ENCODE results near the gene MCL1.
"Not testable (repeated sequence)": the region's sequence is repeated elsewhere in the genome, so short reads cannot be mapped to it uniquely, and the experiment has no call there.

Gene MCL1

DNA sequence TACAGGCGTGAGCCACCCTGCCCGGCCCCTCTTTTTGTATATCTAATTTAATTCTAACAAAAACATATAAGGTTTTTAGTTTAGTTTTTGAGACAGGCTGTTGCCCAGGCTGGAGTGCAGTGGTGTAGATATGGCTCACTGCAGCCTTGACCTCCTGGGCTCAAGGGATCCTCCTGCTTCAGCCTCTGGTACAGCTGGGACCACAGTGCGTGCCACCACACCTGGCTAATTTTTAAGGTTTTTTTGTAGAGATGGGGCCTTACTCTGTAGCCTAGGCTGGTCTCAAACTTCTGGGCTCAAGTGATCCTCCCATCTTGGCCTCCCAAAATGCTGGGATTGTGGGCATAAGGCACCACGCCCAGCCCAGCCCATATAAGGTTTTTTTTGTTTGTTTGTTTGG is 31.2 kb upstream of the MCL1 start:
- H3K27ac ChIP-seq (ENCODE audit: low read depth, low read length), result peak overlapping the region; percentile 94

DNA sequence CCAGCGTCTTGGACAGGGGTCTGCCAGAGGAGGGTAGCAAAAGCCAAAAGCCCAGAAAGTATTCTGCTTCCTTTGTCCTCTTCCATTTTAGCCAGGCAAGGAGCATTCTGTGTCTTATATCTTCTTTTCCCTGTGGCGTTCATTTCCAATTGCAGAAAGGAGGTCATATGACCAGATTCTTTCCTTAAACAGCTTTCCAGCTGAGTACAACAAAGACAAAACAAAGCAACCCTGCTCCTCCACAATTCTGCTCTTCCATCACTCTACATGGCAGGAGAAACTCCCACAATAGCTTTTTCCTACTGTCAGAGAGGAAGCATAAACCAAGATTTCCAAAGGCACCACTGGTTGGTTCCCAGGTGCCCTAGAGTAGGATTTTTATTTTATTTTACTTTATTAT is 30.3 kb upstream of the MCL1 start:
- Histone ChIP-seq H3K27ac (ENCODE audit: low read depth, low read length) (peak overlapping the region; percentile 94), H3K4me2 (ENCODE audit: low read depth, low read length, poor library complexity, severe bottlenecking) (no peak overlapping the region), H3K79me2 (ENCODE audit: insufficient read depth, low read length) (peaks cover 5% of the 10 kb centered on the region; the same call in 1 of the 2 replicates), H3K9me3 (ENCODE audit: insufficient read depth, low read length) (no peaks in the 10 kb centered on the region), H3K4me3 (ENCODE audit: insufficient read depth, low read length, poor library complexity, severe bottlenecking) (no peak overlapping the region), H2AFZ (ENCODE audit: low read depth, low read length, severe bottlenecking) (no peak overlapping the region), H3K9me2 (replicated peaks; ENCODE audit: insufficient read depth, low read length) (no peaks in the 10 kb centered on the region), H3F3A (ENCODE audit: insufficient read depth) (peaks cover 36% of the 10 kb centered on the region), H3K27me3 (ENCODE audit: low read length) (no peaks in the 10 kb centered on the region), H3K36me3 (ENCODE audit: low read length) (no peaks in the 10 kb centered on the region), H3K9ac (ENCODE audit: low read length) (no peak overlapping the region), H4K20me1 (ENCODE audit: low read depth, low read length) (no peaks in the 10 kb centered on the region)
- TF ChIP-seq CTCF (IDR thresholded peaks at IDR 0.05; ENCODE audit: insufficient read depth, low read length, poor library complexity, severe bottlenecking) (no peak), EZH2phosphoT487 (conservative IDR thresholded peaks at IDR 0.05; ENCODE audit: low read length) (no peak)

More for the DNA sequence above, 31.2 kb upstream of the MCL1 start:
- no peaks in the 10 kb centered on the region for H3K27me3 ChIP-seq (ENCODE audit: low read length)
- H3K4me3 ChIP-seq (ENCODE audit: insufficient read depth, low read length, poor library complexity, severe bottlenecking), result no peak overlapping the region
- H3K4me2 ChIP-seq (ENCODE audit: low read depth, low read length, poor library complexity, severe bottlenecking), result peak overlapping the region; percentile 50
- no peaks in the 10 kb centered on the region for H4K20me1 ChIP-seq (ENCODE audit: low read depth, low read length)
- TF ChIP-seq EZH2phosphoT487 (conservative IDR thresholded peaks at IDR 0.05; ENCODE audit: low read length) (no peak), CTCF (IDR thresholded peaks at IDR 0.05; ENCODE audit: insufficient read depth, low read length, poor library complexity, severe bottlenecking) (no peak)
- H2AFZ ChIP-seq (ENCODE audit: low read depth, low read length, severe bottlenecking), result no peak overlapping the region
- H3K9ac ChIP-seq (ENCODE audit: low read length), result 0 out of 2 replicates have a peak overlapping the region, but pooled peaks have one; percentile 52
- peaks cover 5% of the 10 kb centered on the region; the same call in 1 of the 2 replicates for H3K79me2 ChIP-seq (ENCODE audit: insufficient read depth, low read length)
- H3K36me3 ChIP-seq (ENCODE audit: low read length), result no peaks in the 10 kb centered on the region
- H3K9me3 ChIP-seq (ENCODE audit: insufficient read depth, low read length), result no peaks in the 10 kb centered on the region
- no peaks in the 10 kb centered on the region for H3K9me2 ChIP-seq (replicated peaks; ENCODE audit: insufficient read depth, low read length)
- H3F3A ChIP-seq (ENCODE audit: insufficient read depth), result peaks cover 42% of the 10 kb centered on the region

DNA sequence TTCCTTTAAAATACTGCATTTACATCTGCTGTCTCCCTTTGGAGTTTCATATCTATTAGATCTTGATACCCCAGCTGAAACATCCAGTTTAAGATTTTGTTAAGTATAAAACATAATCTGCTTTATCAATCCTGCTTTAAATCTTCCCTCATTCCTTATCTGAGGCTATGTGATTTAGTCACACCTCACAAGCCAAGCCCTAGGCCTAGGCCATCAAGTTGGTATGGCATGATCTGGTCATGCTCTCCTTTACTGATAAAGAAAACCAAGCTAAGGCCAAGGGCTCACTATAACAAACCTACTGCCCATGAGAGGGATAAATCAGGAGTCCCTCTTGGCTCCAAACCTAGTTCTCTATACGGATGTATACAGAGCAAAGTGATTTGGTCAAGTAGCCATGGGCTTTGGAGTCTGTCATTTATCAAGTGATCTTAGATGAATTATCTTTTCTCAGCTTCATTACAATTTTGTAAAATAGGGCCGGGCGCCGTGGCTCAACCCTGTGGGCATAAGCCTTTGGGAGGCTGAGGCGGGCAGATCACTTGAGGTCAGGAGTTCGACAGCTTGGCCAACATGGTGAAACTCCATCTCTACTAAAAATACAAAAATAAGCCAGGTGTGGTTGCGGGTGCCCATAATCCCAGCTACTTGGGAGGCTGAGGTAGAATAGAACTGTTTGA is 27.2 kb upstream of the MCL1 start:
- Histone ChIP-seq H3K79me2 (ENCODE audit: insufficient read depth, low read length) (no peaks in the 10 kb centered on the region), H3K36me3 (ENCODE audit: low read length) (no peaks in the 10 kb centered on the region), H3K4me2 (ENCODE audit: low read depth, low read length, poor library complexity, severe bottlenecking) (no peak overlapping the region), H2AFZ (ENCODE audit: low read depth, low read length, severe bottlenecking) (no peak overlapping the region), H3K27me3 (ENCODE audit: low read length) (no peaks in the 10 kb centered on the region), H3K9ac (ENCODE audit: low read length) (no peak overlapping the region), H3K9me3 (ENCODE audit: insufficient read depth, low read length) (no peaks in the 10 kb centered on the region), H3K9me2 (replicated peaks; ENCODE audit: insufficient read depth, low read length) (no peaks in the 10 kb centered on the region), H3F3A (ENCODE audit: insufficient read depth) (peaks cover 10% of the 10 kb centered on the region), H3K27ac (ENCODE audit: low read depth, low read length) (no peak overlapping the region), H3K4me3 (ENCODE audit: insufficient read depth, low read length, poor library complexity, severe bottlenecking) (no peak overlapping the region), H4K20me1 (ENCODE audit: low read depth, low read length) (no peaks in the 10 kb centered on the region)
- TF ChIP-seq CTCF (IDR thresholded peaks at IDR 0.05; ENCODE audit: insufficient read depth, low read length, poor library complexity, severe bottlenecking) (no peak), EZH2phosphoT487 (conservative IDR thresholded peaks at IDR 0.05; ENCODE audit: low read length) (no peak)

GRCh38 chr1:150605451-150605731 is 26.0 kb upstream of the MCL1 start:
- H3K27ac ChIP-seq (ENCODE audit: low read depth, low read length); H2AFZ ChIP-seq (ENCODE audit: low read depth, low read length, severe bottlenecking); H3K36me3 ChIP-seq (ENCODE audit: low read length); H3K9me2 ChIP-seq (replicated peaks; ENCODE audit: insufficient read depth, low read length); H3K4me2 ChIP-seq (ENCODE audit: low read depth, low read length, poor library complexity, severe bottlenecking); H3K9me3 ChIP-seq (ENCODE audit: insufficient read depth, low read length); H3K4me3 ChIP-seq (ENCODE audit: insufficient read depth, low read length, poor library complexity, severe bottlenecking); H4K20me1 ChIP-seq (ENCODE audit: low read depth, low read length); H3K27me3 ChIP-seq (ENCODE audit: low read length); H3K79me2 ChIP-seq (ENCODE audit: insufficient read depth, low read length); H3K9ac ChIP-seq (ENCODE audit: low read length); H3F3A ChIP-seq (ENCODE audit: insufficient read depth): not testable (repeated sequence)

Data from SU-DHL-6 (cell line).